ENCODE results near the gene TCAP.

DNA sequence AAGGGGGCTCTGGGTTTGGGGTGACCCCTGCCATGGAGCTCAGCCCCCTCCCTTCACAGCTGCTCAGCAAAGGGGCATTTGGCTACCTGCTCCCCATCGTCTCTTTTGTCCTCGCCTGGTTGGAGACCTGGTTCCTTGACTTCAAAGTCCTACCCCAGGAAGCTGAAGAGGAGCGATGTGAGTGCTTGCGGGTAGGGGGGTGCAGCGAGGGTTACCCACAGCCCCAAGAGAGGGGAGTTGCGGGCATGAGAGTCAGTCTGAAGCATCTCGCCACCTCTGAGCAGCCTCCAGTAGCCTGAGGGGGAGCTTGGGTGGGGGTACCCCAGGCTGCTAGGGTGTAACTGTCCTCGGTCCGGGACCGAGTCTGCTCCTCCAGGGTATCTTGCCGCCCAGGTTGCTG is 6.8 kb upstream of the TCAP start:
- no peak for TF ChIP-seq CTCF (IDR thresholded peaks at IDR 0.05)
- TF ChIP-seq POLR2A (IDR thresholded peaks at IDR 0.05), result no peak
